ENCODE data around the gene MUC15.

MUC15 gene

GRCh38 chr11:26541870-26542269 lies 30.2 kb downstream of the MUC15 start:
- TF ChIP-seq CTCF (conservative IDR thresholded peaks at IDR 0.05; ENCODE audit: low read depth): no peak
- H3K27ac ChIP-seq: no peak overlapping the region
- CTCF ChIA-PET: no interaction called here
- POLR2A ChIA-PET (ENCODE audit: low non-redundant PET): no interaction called here
- no peak for DNase-seq (ENCODE audit: low spot score)

- POLR2A ChIA-PET (ENCODE audit: low non-redundant PET): no interaction called here
- no peak for DNase-seq (ENCODE audit: low spot score)
- CTCF ChIA-PET: no interaction called here
- TF ChIP-seq CTCF (conservative IDR thresholded peaks at IDR 0.05; ENCODE audit: low read depth): no peak
- H3K27ac ChIP-seq: no peak overlapping the region
Observed at GRCh38 chr11:26539517-26539916, 32.5 kb downstream of the MUC15 start.

GRCh38 chr11:26537341-26537740 lies 34.7 kb downstream of the MUC15 start:
- TF ChIP-seq CTCF (conservative IDR thresholded peaks at IDR 0.05; ENCODE audit: low read depth): no peak
- ChIA-PET CTCF (interaction anchor here (0.6 kb wide), 1 partner anchor 306 kb away, joined by 3 read pairs; no protein-coding TSS in a partner anchor), POLR2A (ENCODE audit: low non-redundant PET) (no interaction called here)
- no peak overlapping the region for H3K27ac ChIP-seq
- no peak for DNase-seq (ENCODE audit: low spot score)

- ChIA-PET CTCF (interaction anchor here (1.0 kb wide), 1 partner anchor 23 kb away, joined by 3 read pairs; no protein-coding TSS in a partner anchor), POLR2A (ENCODE audit: low non-redundant PET) (no interaction called here)
- TF ChIP-seq CTCF (conservative IDR thresholded peaks at IDR 0.05; ENCODE audit: low read depth): no peak
- no peak overlapping the region for H3K27ac ChIP-seq
- no peak for DNase-seq (ENCODE audit: low spot score)
Observed at GRCh38 chr11:26527685-26528084, 44.4 kb downstream of the MUC15 start.

GRCh38 chr11:26522912-26523610 lies 49.0 kb downstream of the MUC15 start:
- no peak overlapping the region for H3K27ac ChIP-seq
- TF ChIP-seq CTCF (conservative IDR thresholded peaks at IDR 0.05; ENCODE audit: low read depth): peak; percentile 28
- ChIA-PET POLR2A (ENCODE audit: low non-redundant PET) (no interaction called here), CTCF (interaction anchor here (0.6 to 1.0 kb wide), 3 partner anchors 126 to 1409 kb away, joined by 3 read pairs; no protein-coding TSS in a partner anchor)
- DNase-seq (ENCODE audit: low spot score): no peak

GRCh38 chr11:26519469-26519868 lies 52.6 kb downstream of the MUC15 start:
- CTCF ChIA-PET: interaction anchor here (0.7 kb wide), 2 partner anchors 32 to 233 kb away, joined by 4 to 5 read pairs; no protein-coding TSS in a partner anchor
- no peak for TF ChIP-seq CTCF (conservative IDR thresholded peaks at IDR 0.05; ENCODE audit: low read depth)
- POLR2A ChIA-PET (ENCODE audit: low non-redundant PET): no interaction called here
- no peak overlapping the region for H3K27ac ChIP-seq
- DNase-seq (ENCODE audit: low spot score): no peak
